ENCODE results near the gene ZFAND3. TPM values are rescaled to one million over a fixed set of nuclear protein-coding genes. Genes with fewer than 3 reads are reported as not detected.

Gene ZFAND3
- total and polyA plus RNA-seq, 12 donors: 21.4 to 163 (median 46.3) TPM

GRCh38 chr6:38092465-38092864 lies 272.9 kb downstream of the ZFAND3 start:
- TF ChIP-seq CTCF (IDR thresholded peaks at IDR 0.05) (no peak), POLR2A (IDR thresholded peaks at IDR 0.05) (no peak)
- Histone ChIP-seq H3K27me3 (no peaks in the 10 kb centered on the region), H3K36me3 (replicated peaks in 1 of 2) (no peaks in the 10 kb centered on the region), H3K4me1 (replicated peaks in 1 of 2) (peaks cover 0 to 5% of the 10 kb centered on the region in 2 donors), H3K4me3 (no peak overlapping the region), H3K27ac (no peak overlapping the region), H3K9me3 (replicated peaks in 1 of 3) (no peaks in the 10 kb centered on the region)
- intact Hi-C loops (cut with DNase I): no loop called here
- 83 to 92% (median 86%) methylated on average over 4 of the region's 4 CpGs for WGBS, 4 donors
- DNase-seq: no peak

- H3K4me1 ChIP-seq (replicated peaks in 1 of 2): peaks cover 0 to 5% of the 10 kb centered on the region in 2 donors
- no peak for TF ChIP-seq CTCF (IDR thresholded peaks at IDR 0.05)
- no peak for TF ChIP-seq POLR2A (IDR thresholded peaks at IDR 0.05)
These were observed 273.4 kb downstream of the ZFAND3 start for GRCh38 chr6:38092964-38093363.

GRCh38 chr6:38095054-38095453 lies 275.5 kb downstream of the ZFAND3 start:
- Histone ChIP-seq H3K4me3 (no peak overlapping the region), H3K4me1 (replicated peaks in 1 of 2) (peaks cover 0 to 5% of the 10 kb centered on the region in 2 donors), H3K27ac (no peak overlapping the region), H3K36me3 (replicated peaks in 1 of 2) (no peaks in the 10 kb centered on the region), H3K9me3 (replicated peaks in 1 of 3) (no peaks in the 10 kb centered on the region), H3K27me3 (no peaks in the 10 kb centered on the region)
- intact Hi-C loops (cut with DNase I): no loop called here
- 59 to 73% (median 65%) methylated on average over 2 of the region's 2 CpGs for WGBS, 4 donors
- TF ChIP-seq CTCF (IDR thresholded peaks at IDR 0.05) (no peak), POLR2A (IDR thresholded peaks at IDR 0.05) (no peak)
- DNase-seq: no peak

More at GRCh38 chr6:38092964-38093363, 273.4 kb downstream of the ZFAND3 start:
- Histone ChIP-seq H3K4me3 (no peak overlapping the region), H3K36me3 (replicated peaks in 1 of 2) (no peaks in the 10 kb centered on the region), H3K27me3 (no peaks in the 10 kb centered on the region), H3K27ac (no peak overlapping the region), H3K9me3 (replicated peaks in 1 of 3) (no peaks in the 10 kb centered on the region)
- DNase-seq: no peak
- intact Hi-C loops (cut with DNase I): no loop called here

- Histone ChIP-seq H3K27me3 (no peaks in the 10 kb centered on the region), H3K36me3 (replicated peaks in 1 of 2) (peaks cover 0 to 3% of the 10 kb centered on the region in 2 donors), H3K27ac (no peak overlapping the region), H3K4me3 (no peak overlapping the region), H3K9me3 (replicated peaks in 1 of 3) (no peaks in the 10 kb centered on the region), H3K4me1 (replicated peaks in 1 of 2) (peaks cover 0 to 5% of the 10 kb centered on the region in 2 donors)
- no peak for DNase-seq
- TF ChIP-seq CTCF (IDR thresholded peaks at IDR 0.05) (no peak), POLR2A (IDR thresholded peaks at IDR 0.05) (no peak)
- intact Hi-C loops (cut with DNase I): no loop called here
- WGBS, 4 donors: 88 to 96% (median 93%) methylated on average over 1 of the region's 1 CpG
These were observed 279.7 kb downstream of the ZFAND3 start for GRCh38 chr6:38099221-38099620.

Data from adrenal gland (tissue), 12 donors.